GM12878 (cell line): ENCODE data around the gene GCKR. TPM values are rescaled to one million over a fixed set of nuclear protein-coding genes. Genes with fewer than 3 reads are reported as not detected.

ENCODE experiments used
- BHLHE40 ChIP-seq, 2 experiments: fragments of 450-650 bp in 1 of 2; IDR thresholded peaks; 2 replicates each; pipeline ENCODE4 v1.6.1; 2011 to 2017; ENCODE audit warnings: low read depth in 2 of 2, borderline replicate concordance in 1 of 2, improper control_type of control experiment in 1 of 2, low read length in 1 of 2, mild to moderate bottlenecking in 1 of 2
- CBX5 ChIP-seq: sonication (generic); IDR thresholded peaks from 2 replicates; pipeline ENCODE4 v1.6.1; 2016; ENCODE audit warnings: low read depth, moderate library complexity, mild to moderate bottlenecking, inconsistent platforms
- EZH2 ChIP-seq: IDR thresholded peaks from 2 replicates; pipeline ENCODE4 v1.6.1; 2012; ENCODE audit warnings: low read depth, mild to moderate bottlenecking, control low read depth, inconsistent platforms, low read length, borderline replicate concordance; ENCODE audit not compliant: control insufficient read depth
- GABPA ChIP-seq: IDR thresholded peaks from 2 replicates; pipeline ENCODE4 v1.6.1; 2014; ENCODE audit warnings: antibody characterized with exemption, low read depth, mild to moderate bottlenecking, inconsistent platforms
- HSF1 ChIP-seq: fragments of 150-350 bp; IDR thresholded peaks from 2 replicates; pipeline ENCODE4 v1.6.1; 2014; ENCODE audit warnings: mild to moderate bottlenecking, low read depth, low read length
- NFYB ChIP-seq: IDR thresholded peaks from 2 replicates; pipeline ENCODE4 v1.6.1; 2011; ENCODE audit warnings: low read depth, mild to moderate bottlenecking, low read length, improper control_type of control experiment, moderate library complexity; ENCODE audit not compliant: insufficient read depth
- NR2C1 ChIP-seq: fragments of 450-650 bp; IDR thresholded peaks from 2 replicates; pipeline ENCODE4 v1.6.1; 2017; ENCODE audit warnings: antibody characterized with exemption, mild to moderate bottlenecking, moderate library complexity
- ZBTB11 ChIP-seq: fragments of 450-650 bp; formaldehyde crosslinking; IDR thresholded peaks from 2 replicates; pipeline ENCODE4 v1.5.0; 2022; ENCODE audit warnings: mild to moderate bottlenecking, missing genetic modification characterization
- ZNF217 ChIP-seq: fragments of 450-650 bp; IDR thresholded peaks from 2 replicates; pipeline ENCODE4 v1.6.1; 2017; ENCODE audit warnings: antibody characterized with exemption, mild to moderate bottlenecking
- polyA plus RNA-seq, 11 experiments: library from polyadenylated mRNA; depleted of rRNA in 4 of 11; unstranded in 6 of 11; stranded (reverse) in 5 of 11; fragments of >200 nt; fragmentation: Nextera tagmentation in 4 of 11; fragmentation: Illumina TruSeq in 1 of 11; extraction: Ambion mirVana in 4 of 11; extraction: Trizol in 1 of 11; gene quantifications; 1 replicate in 1 of 11; 2 replicates in 10 of 11; pipeline versions ENCODE4 v1.2.1 to v1.2.3, GENCODE V29; 2011 to 2016; ENCODE audit warnings: inconsistent platforms in 2 of 11, missing spikeins in 2 of 11, low read depth in 1 of 11
- total RNA-seq, 4 experiments: library from RNA; depleted of rRNA in 3 of 4; stranded (reverse); fragments of >200 nt in 3 of 4; fragmentation: Illumina TruSeq in 1 of 4; extraction: Trizol in 1 of 4; gene quantifications; 2 replicates each; pipeline versions ENCODE4 v1.2.1 to v1.2.3, GENCODE V29; 2013 to 2021
- TF ChIP-seq, protein P1 (sequence below): IDR thresholded peaks from 2 replicates; pipeline ENCODE4 v1.6.1; 2012; ENCODE audit warnings: low read depth, low read length, improper control_type of control experiment

Gene GCKR
- total and polyA plus RNA-seq, 10 of the 15 experiments (the other 5 are each of a cell fraction or from before 2014, with no cell fraction given), result not detected

DNA sequence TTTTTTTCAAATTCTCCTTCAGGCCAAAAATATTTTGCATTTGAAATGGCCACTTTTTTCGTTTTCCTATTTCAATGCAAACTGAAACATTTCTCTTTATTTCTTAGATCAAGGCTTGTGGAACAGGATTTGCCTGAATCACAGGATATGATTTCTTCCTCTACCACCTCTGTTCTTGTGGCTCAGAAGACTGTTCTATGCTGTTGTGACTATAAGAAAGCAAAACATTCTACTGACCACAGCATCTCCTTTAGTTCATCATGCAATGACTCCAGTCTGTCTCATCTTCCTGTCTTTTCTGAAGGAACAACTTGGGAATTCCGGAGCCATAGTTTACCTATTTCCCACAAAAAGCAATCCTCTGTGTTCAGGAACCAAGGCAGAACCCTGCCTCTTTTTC, 70.0 kb downstream of the GCKR start (continued):
- no peak for TF ChIP-seq ZBTB11 (CRISPR knock-in tag)
- no peak for TF ChIP-seq EZH2
- TF ChIP-seq ZNF217, result no peak
- TF ChIP-seq, protein P1, sequence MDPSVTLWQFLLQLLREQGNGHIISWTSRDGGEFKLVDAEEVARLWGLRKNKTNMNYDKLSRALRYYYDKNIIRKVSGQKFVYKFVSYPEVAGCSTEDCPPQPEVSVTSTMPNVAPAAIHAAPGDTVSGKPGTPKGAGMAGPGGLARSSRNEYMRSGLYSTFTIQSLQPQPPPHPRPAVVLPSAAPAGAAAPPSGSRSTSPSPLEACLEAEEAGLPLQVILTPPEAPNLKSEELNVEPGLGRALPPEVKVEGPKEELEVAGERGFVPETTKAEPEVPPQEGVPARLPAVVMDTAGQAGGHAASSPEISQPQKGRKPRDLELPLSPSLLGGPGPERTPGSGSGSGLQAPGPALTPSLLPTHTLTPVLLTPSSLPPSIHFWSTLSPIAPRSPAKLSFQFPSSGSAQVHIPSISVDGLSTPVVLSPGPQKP, result no peak
- no peak for TF ChIP-seq GABPA
- no peak for TF ChIP-seq NR2C1
- no peak for TF ChIP-seq CBX5
- no peak for TF ChIP-seq HSF1
- TF ChIP-seq BHLHE40 (IDR thresholded peaks at IDR 0.05; ENCODE audit: borderline replicate concordance in 1 of 2, low read depth in 2 of 2, low read length in 1 of 2), result no peak
- TF ChIP-seq NFYB, result no peak
